Mesodermal cell (in vitro differentiated cells): ENCODE measurements around the gene TMEM147.

ENCODE experiments used
- H3K27ac ChIP-seq: 2 replicates; pipeline ENCODE4 v1.7.0; 2013; ENCODE audit warnings: mild to moderate bottlenecking, low read depth, low read length, moderate library complexity; ENCODE audit not compliant: severe bottlenecking
- H3K36me3 ChIP-seq: 2 replicates; pipeline ENCODE4 v1.7.1; 2013; ENCODE audit warnings: mild to moderate bottlenecking, low read length, moderate library complexity; ENCODE audit not compliant: control insufficient read depth, insufficient read depth
- H3K4me1 ChIP-seq: one replicate; pipeline ENCODE4 v1.7.1; 2013; ENCODE audit warnings: mild to moderate bottlenecking, low read length; ENCODE audit not compliant: insufficient read depth, control insufficient read depth, poor library complexity, severe bottlenecking
- H3K4me3 ChIP-seq: 2 replicates; pipeline ENCODE4 v1.7.0; 2013; ENCODE audit warnings: low read length, control low read depth, mild to moderate bottlenecking; ENCODE audit not compliant: insufficient read depth, poor library complexity, severe bottlenecking; ENCODE audit errors: extremely low read depth
- H3K9me3 ChIP-seq: 2 replicates; pipeline ENCODE4 v1.7.1; 2013; ENCODE audit warnings: mild to moderate bottlenecking, low read length, moderate library complexity; ENCODE audit not compliant: control insufficient read depth
- WGBS, 2 experiments: methylation state at CpG; one replicate each; pipeline ENCODE4 v1.1.5; 2013; ENCODE audit warnings: missing lambda C conversion rate in 2 of 2; ENCODE audit not compliant: insufficient coverage in 2 of 2; 5-methylcytosine and 5-hydroxymethylcytosine counted together

TMEM147 gene

GRCh38 chr19:35533822-35534392, 11.5 kb upstream of the TMEM147 start:
- H3K4me1 ChIP-seq: no peaks in the 10 kb centered on the region
- H3K27ac ChIP-seq: no peak overlapping the region
- 85 to 86% methylated on average over 18 to 26 of the region's 30 CpGs for WGBS, 2 experiments
- H3K36me3 ChIP-seq: no peaks in the 10 kb centered on the region
- H3K9me3 ChIP-seq: no peaks in the 10 kb centered on the region
- no peak overlapping the region for H3K4me3 ChIP-seq

- H3K4me3 ChIP-seq: no peak overlapping the region
- 85 to 94% methylated on average over 5 to 8 of the region's 10 CpGs for WGBS, 2 experiments
- no peaks in the 10 kb centered on the region for H3K9me3 ChIP-seq
- no peaks in the 10 kb centered on the region for H3K4me1 ChIP-seq
- H3K36me3 ChIP-seq: no peaks in the 10 kb centered on the region
- H3K27ac ChIP-seq: no peak overlapping the region
These were observed 10.5 kb upstream of the TMEM147 start for GRCh38 chr19:35534803-35535480.

GRCh38 chr19:35539314-35539713, 6.1 kb upstream of the TMEM147 start:
- no peaks in the 10 kb centered on the region for H3K4me1 ChIP-seq
- WGBS, 2 experiments: 81 to 100% methylated on average over 3 to 4 of the region's 6 CpGs
- no peaks in the 10 kb centered on the region for H3K9me3 ChIP-seq
- H3K4me3 ChIP-seq: no peak overlapping the region
- peaks cover 8% of the 10 kb centered on the region for H3K36me3 ChIP-seq
- no peak overlapping the region for H3K27ac ChIP-seq

- Histone ChIP-seq H3K9me3 (no peaks in the 10 kb centered on the region), H3K4me1 (no peaks in the 10 kb centered on the region), H3K36me3 (peaks cover 8% of the 10 kb centered on the region), H3K4me3 (no peak overlapping the region), H3K27ac (no peak overlapping the region)
- 94 to 97% methylated on average over 10 to 12 of the region's 12 CpGs for WGBS, 2 experiments
These were observed 5.6 kb upstream of the TMEM147 start for GRCh38 chr19:35539850-35540249.

- Histone ChIP-seq H3K9me3 (no peaks in the 10 kb centered on the region), H3K4me3 (no peak overlapping the region), H3K36me3 (peaks cover 8% of the 10 kb centered on the region), H3K27ac (no peak overlapping the region), H3K4me1 (no peaks in the 10 kb centered on the region)
- WGBS, 2 experiments: 90 to 91% methylated on average over 6 to 7 of the region's 7 CpGs
These were observed 5.0 kb upstream of the TMEM147 start for GRCh38 chr19:35540356-35540927.

- Histone ChIP-seq H3K4me1 (peaks cover 7% of the 10 kb centered on the region), H3K36me3 (peaks cover 14% of the 10 kb centered on the region), H3K9me3 (no peaks in the 10 kb centered on the region), H3K4me3 (no peak overlapping the region), H3K27ac (no peak overlapping the region)
- WGBS, 2 experiments: 94 to 100% methylated on average over 1 to 8 of the region's 11 CpGs
These were observed 3.2 kb upstream of the TMEM147 start for GRCh38 chr19:35542209-35542608.

GRCh38 chr19:35543280-35544109, 1.9 kb upstream of the TMEM147 start:
- peaks cover 20% of the 10 kb centered on the region for H3K36me3 ChIP-seq
- peaks cover 7% of the 10 kb centered on the region for H3K4me1 ChIP-seq
- H3K9me3 ChIP-seq: no peaks in the 10 kb centered on the region
- 96 to 99% methylated on average over 8 to 14 of the region's 15 CpGs for WGBS, 2 experiments
- no peak overlapping the region for H3K27ac ChIP-seq
- no peak overlapping the region for H3K4me3 ChIP-seq

GRCh38 chr19:35544110-35544802, 1.2 kb upstream of the TMEM147 start:
- peak overlapping the region; percentile 90 for H3K4me3 ChIP-seq
- H3K9me3 ChIP-seq: no peaks in the 10 kb centered on the region
- peaks cover 24% of the 10 kb centered on the region for H3K36me3 ChIP-seq
- H3K27ac ChIP-seq: no peak overlapping the region
- WGBS, 2 experiments: 69 to 89% methylated on average over 2 of the region's 3 CpGs
- peaks cover 7% of the 10 kb centered on the region for H3K4me1 ChIP-seq

GRCh38 chr19:35545855-35546381, 492 bp downstream of the TMEM147 start:
- Histone ChIP-seq H3K4me1 (peaks cover 7% of the 10 kb centered on the region), H3K36me3 (peaks cover 24% of the 10 kb centered on the region), H3K27ac (no peak overlapping the region), H3K4me3 (peak overlapping the region; percentile 90), H3K9me3 (no peaks in the 10 kb centered on the region)
- 7 to 10% methylated on average over 14 to 27 of the region's 27 CpGs for WGBS, 2 experiments

- peaks cover 24% of the 10 kb centered on the region for H3K36me3 ChIP-seq
- H3K9me3 ChIP-seq: no peaks in the 10 kb centered on the region
- H3K4me3 ChIP-seq: peak overlapping the region; percentile 90
- peaks cover 7% of the 10 kb centered on the region for H3K4me1 ChIP-seq
- H3K27ac ChIP-seq: no peak overlapping the region
- WGBS, 2 experiments: 95 to 98% methylated on average over 6 of the region's 8 CpGs
These were observed 1.1 kb downstream of the TMEM147 start for GRCh38 chr19:35546532-35546931.
